ENCODE measurements around the gene BCAS3.

BCAS3 gene

GRCh38 chr17:61442136-61442775, 764.6 kb downstream of the BCAS3 start:
- DNase-seq = no peak

All from fibroblast of skin of right quadriceps (primary cell).